Stimulated activated CD4-positive, alpha-beta T cell treated with anti-CD3 and anti-CD28 coated beads, Interleukin-12 subunit alpha, Interleukin-12 subunit beta, amount 100 ng/mL, for 4 hours (primary cell): ENCODE data around the gene CPPED1.
"Not testable (repeated sequence)": the region's sequence is repeated elsewhere in the genome, so short reads cannot be mapped to it uniquely, and the experiment has no call there.

Experiments used
- DNase-seq: peaks from one replicate; pipeline ENCODE4 v3.0.0-alpha.2; 2020

The CPPED1 gene

DNA sequence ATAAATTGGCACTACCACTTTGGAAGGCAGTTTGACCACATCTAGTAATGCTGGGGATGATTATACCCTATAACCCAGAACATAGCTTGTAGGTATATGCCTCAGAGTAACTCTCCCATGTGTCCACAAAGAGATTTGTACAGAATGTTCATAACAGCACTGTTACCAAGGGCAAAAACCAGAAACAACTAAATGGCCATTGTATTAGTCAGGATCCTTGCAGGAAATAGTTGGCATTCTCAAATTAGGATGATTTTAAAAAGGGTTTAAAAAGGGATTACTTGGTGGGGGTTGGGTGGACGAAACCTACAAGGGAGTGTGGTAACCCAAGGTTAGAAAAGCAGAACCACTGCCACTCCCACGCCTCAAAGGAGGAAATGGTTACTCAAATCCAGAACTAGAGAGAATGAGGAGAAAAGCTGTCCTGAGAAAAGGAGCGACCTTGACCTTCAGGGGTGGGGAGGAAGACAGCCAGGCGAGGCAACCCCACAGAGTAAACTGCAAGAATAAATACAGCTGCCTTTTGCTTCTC is 2.1 kb downstream of the CPPED1 start:
- no peak for DNase-seq

GRCh38 chr16:12800817-12801216 is 2.9 kb downstream of the CPPED1 start:
- DNase-seq, result no peak

DNA sequence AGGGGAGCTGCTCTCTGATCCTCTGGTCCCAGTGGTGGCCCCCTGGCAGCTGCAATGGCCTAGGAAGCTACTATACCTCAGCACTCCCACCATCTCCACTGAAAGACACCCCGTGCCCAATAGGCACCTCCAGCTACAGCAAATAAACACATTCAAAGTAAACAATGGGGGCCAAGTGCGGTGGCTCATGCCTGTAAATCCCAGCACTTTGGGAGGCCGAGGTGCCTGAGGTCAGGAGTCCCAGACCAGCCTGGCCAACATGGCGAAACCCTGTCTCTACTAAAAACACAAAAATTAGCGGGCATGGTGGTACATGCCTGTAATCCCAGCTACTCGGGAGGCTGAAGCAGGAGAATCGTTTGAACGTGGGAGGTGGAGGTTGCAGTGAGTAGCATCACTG is 3.7 kb downstream of the CPPED1 start:
- not testable (repeated sequence) for DNase-seq

DNA sequence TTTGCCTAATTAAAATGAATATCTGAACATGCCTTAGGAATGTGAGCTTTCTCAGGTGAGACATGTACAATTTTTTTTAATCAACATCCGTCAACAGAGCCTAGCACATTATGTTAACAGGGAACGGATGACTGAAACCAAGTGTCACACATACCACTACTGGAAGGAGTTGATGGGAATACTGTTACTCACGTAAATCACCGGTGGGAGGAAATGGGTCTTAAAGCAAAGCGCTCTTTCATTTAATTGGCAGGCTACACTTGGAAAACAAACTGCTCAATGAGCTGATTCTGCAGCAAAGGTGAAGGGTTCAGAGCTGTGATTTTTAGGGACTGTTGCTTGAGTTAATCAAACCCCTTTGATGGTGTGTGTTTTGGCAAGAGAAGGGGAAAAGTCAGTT is 4.8 kb downstream of the CPPED1 start:
- DNase-seq, result no peak

- no peak for DNase-seq
Observed at GRCh38 chr16:12798171-12798570, 5.5 kb downstream of the CPPED1 start.

DNA sequence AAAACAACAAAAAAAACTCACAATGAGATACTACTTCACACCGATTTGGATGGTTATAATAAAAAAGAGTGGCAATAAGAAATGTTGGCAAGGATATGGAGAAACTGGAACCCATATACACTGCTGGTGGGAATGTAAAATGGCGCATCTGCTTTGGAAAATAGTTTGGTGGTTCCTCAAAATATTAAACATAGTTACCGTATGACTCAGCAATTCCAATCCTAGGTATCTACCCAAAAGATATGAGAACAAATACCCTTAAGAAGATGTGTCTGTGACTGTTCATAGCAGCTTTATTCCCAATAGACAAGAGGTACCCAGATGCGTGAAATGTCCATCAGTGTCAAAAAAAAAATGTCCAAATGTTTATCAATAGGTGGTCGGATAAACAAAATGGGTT is 7.2 kb downstream of the CPPED1 start:
- no peak for DNase-seq

- no peak for DNase-seq
Observed at GRCh38 chr16:12794486-12795387, 8.9 kb downstream of the CPPED1 start.

GRCh38 chr16:12793865-12794240 is 9.8 kb downstream of the CPPED1 start:
- DNase-seq, result no peak

DNA sequence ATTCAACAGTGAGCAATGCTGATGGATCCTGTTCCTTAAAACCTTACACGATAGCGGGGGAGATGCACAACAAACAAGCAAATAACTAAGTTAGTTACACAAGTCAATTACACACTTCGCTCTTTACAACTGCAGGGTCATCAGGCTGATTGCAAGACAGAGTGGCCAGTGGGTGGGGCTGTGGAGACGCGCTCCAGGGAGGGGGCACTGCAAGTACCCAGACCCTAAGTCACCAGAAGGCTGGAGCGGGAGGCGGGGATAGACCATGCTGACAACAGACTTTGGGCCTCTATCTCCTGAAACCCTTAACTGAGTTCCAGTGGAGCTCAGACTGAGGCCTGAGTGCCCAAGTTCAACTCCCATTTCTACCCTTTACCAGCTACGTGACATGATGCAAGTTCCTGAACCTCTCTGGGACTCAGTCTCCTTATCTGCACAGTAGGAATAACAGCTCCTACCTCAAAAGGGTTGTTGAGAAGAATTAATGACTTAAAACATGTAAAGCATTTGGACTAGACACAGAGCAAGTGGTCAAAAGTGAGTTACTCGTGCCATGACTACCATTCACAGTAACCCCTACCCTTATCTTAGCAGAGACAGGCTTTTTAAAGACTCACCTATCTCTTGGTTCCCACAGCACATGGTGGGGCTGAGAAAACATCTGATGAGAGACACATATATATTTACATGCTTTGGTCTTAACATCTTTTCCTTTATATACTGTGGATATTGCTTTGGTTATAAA is 10.4 kb downstream of the CPPED1 start:
- no peak for DNase-seq

GRCh38 chr16:12792528-12792927 is 11.2 kb downstream of the CPPED1 start:
- DNase-seq, result not testable (repeated sequence)

GRCh38 chr16:12791340-12791739 is 12.3 kb downstream of the CPPED1 start:
- DNase-seq, result no peak

DNA sequence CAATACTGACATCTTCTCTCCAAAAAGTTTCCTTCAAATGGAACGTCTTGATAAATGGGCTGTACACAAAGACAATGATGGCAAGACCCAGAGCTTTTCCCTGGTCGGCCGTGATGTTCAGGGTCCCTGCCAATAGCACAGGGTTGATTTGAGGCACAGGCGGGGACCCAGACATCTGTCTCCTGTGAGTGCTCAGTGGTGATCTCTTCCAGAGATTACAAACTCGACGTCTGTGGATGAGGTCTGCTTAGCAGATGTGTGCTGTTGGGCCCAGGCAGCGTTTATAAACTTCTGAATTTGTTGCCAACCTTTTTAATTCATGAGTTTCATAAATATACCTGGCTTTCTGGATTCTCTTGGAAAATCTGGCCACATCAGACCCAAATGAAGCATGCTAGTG is 14.9 kb downstream of the CPPED1 start:
- no peak for DNase-seq

DNA sequence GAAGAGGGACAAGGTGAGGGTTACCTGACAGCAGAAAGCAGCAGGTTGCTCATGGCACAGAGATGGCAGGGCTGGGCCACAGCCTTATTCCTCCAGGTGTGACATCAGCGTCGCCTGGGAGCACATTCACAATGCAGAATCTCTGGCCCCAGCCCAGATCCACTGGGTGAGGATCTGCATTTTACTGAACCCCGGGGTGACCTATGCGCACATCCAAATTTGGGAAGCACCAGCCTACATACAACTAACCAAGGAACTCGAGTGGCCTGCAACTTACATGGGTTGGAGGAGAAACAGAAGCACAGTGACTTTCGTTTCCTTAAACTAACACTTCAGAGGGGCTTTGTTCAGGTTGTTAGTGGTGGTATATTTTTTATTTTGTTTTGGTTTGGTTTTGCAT is 17.6 kb downstream of the CPPED1 start:
- DNase-seq, result no peak

DNA sequence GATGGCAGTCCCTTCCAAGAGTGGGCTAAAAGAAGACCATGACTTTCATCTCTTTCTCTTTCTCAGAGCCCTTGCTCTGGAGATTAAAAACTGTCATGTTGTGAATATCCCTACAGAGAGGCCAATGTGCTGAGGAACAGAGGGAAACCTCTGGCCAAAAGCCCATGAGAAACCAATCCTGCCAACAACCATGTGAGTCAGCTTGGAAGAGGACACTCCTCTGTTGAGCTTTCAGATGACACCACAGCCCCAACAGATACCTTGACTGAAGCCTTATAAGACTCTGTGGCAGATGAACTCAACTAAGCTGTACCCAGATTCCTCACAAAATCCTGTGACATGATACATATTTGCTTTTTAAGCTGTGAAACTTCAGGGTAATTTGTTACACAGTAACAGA is 19.6 kb downstream of the CPPED1 start:
- no peak for DNase-seq

DNA sequence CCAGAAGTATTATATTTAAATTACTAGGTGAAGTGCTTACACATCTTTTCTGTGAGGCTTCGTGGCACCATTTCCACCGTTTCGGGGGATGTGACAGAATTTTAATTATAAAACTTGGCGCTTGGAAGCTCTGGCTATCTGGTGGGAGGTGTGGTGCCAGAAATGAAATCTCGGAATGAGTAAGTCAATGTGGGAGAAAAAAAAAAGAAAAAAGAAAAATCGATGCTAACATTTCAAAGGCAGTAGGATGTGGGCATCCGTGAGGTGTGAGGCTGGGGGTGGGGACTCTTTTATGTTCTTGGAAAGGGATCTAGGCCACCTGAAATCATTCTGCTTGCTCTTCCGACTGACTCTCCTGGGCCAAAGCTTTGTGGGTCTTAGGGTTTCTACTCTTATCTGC is 21.9 kb downstream of the CPPED1 start:
- DNase-seq, result no peak

GRCh38 chr16:12780467-12780866 is 23.2 kb downstream of the CPPED1 start:
- DNase-seq, result no peak

DNA sequence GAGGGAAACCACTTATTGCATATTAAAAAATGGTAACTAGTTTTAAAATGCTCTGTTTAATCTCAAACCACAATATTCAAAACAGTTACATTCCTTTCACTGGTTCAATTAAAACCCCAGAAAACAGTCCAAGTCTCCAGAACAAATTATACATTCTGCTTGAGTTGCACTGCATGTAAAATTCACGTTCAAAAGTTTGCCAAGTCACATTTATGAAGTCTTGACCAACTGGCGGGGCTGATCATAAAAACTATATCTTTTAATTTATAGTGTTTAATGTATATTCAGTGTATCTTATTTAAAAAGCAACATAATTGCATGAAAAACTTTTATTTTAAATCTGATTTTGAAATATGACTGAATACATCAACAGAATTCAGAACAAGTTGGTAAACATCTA is 25.0 kb downstream of the CPPED1 start:
- no peak for DNase-seq

DNA sequence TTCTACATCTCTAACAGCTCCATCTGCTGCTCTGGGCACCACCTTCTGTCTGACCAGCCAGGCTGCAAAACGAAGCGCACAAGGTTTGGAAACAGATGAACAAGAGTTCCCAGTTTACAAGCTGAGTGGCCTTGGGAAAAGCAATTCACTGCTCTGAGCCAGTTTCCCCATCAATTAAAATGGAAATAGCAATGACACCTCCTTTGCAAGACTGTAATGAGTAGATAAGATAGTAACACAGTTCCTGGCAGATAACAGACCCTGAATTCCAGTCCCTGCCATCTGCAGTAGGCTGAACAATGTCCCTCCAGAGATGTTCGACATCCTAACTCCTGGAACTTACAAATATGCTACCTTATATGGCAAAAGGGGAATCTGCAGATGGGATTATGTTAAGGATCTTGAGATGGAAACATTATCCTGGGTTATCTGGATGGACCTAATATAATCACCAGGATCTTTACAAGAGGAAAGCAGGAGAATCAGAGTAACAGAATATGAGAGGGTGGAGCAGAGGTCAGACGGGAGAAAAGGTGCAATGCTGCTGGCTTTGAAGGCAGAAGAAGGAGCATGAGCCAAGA is 27.9 kb downstream of the CPPED1 start:
- DNase-seq, result no peak

GRCh38 chr16:12773221-12773620 is 30.5 kb downstream of the CPPED1 start:
- DNase-seq, result no peak

DNA sequence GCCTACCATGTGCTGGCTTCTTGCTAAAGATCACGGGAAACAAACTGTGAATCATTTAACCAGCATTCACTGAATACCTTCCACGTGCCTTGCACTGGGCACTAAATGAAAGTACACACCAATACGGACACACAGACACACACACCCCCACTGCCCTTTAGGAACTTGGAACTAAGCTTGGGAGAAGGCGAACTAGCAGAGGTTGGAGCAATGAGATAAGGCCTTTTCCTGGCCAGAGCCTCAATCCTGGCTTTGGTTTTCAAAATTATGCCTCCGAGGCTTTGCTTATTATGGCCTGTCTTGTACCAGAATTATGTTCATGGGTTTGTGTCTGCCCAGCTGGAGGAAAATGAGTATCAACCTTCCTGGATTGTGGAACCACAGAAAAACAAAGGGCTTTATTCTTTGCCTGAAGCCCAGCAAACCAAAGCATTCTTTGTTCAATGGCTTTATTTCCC is 32.3 kb downstream of the CPPED1 start:
- DNase-seq, result no peak

DNA sequence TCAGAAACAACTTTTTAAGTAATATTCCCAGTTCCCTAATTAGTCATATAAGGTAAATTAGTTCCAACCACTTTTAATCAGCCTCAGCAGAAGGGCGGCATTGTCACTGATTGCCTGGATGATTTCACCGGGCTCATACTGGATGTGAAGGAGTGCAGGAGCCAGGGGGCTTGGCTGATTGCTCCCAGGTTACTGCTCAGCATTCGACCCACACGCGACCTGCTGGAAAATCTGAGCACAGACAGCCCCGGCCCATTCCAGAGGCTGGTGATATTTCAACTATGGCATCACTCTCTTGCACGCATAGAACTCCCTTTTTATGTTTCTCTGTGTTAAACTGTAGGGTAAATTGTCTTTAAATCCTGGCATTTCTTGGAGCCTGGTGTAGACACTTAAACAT is 34.2 kb downstream of the CPPED1 start:
- DNase-seq, result no peak

DNA sequence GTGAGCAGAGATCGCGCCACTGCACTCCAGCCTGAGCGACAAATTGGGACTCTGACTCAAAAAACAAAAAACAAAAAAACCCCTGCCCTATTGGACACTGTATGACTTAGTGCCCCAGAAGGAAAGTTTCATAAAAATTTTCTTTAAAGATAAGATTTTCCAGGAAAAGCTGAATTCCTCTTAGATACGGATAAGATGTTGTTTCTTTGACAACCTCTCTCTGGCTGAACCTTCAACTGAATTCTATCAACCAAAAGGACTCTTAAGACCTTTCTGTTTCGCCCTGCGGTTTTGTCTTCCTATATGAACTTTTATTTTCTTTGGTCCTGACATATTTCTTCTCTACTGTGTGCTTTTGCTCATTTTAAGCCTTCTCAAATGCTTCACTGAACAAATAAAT is 35.8 kb downstream of the CPPED1 start:
- DNase-seq, result no peak

- no peak for DNase-seq
Observed at GRCh38 chr16:12766853-12767252, 36.8 kb downstream of the CPPED1 start.

GRCh38 chr16:12766208-12766607 is 37.5 kb downstream of the CPPED1 start:
- DNase-seq, result not testable (repeated sequence)
